Naive thymus-derived CD8-positive, alpha-beta T cell (primary cell): ENCODE results near the gene ATL2. TPM values are rescaled to one million over a fixed set of nuclear protein-coding genes. Genes with fewer than 3 reads are reported as not detected.
A peak's percentile ranks its signal among the peaks of the same experiment; 100 is the strongest.

Experiments
- ATAC-seq, 2 donors: fragments of 150-1000 bp; cut with Tn5 transposase in 1 of 2; sonication (Bioruptor Pico), chemical (Tn5 transposase) in 1 of 2; 1 replicate in 1 of 2; 2 replicates in 1 of 2; pipeline ENCODE4 v1.10.0; 2021; ENCODE audit warnings: mild to moderate bottlenecking in 2 of 2, moderate library complexity in 2 of 2
- POLR2A ChIA-PET: fragments of 350-600 bp; sonication (Branson Sonifier 250); formaldehyde crosslinking; loops from one replicate; lab custom pipeline; 2021; ENCODE audit warnings: antibody characterized with exemption; lab: Charles Lee
- DNase-seq, 10 donors: peaks; one replicate each; pipeline versions ENCODE4 v3.0.0 to v3.0.0-alpha.2; 2020 to 2022
- H3K27ac Mint-ChIP-seq, 10 donors: one replicate each; pipeline ENCODE4 v1.8.0; 2020 to 2022; ENCODE audit warnings: mild to moderate bottlenecking in 10 of 10, mixed read lengths in 10 of 10, moderate library complexity in 4 of 10, inconsistent platforms in 1 of 10
- H3K27me3 Mint-ChIP-seq, 5 donors: one replicate each; pipeline ENCODE4 v1.8.0; 2021 to 2022; ENCODE audit warnings: mixed read lengths in 5 of 5
- H3K36me3 Mint-ChIP-seq, 3 donors: one replicate each; pipeline ENCODE4 v1.8.0; 2020 to 2022; ENCODE audit warnings: mixed read lengths in 3 of 3, mild to moderate bottlenecking in 2 of 3, inconsistent platforms in 1 of 3
- H3K4me1 Mint-ChIP-seq, 4 donors: one replicate each; pipeline ENCODE4 v1.8.0; 2021 to 2022; ENCODE audit warnings: mixed read lengths in 4 of 4
- H3K4me3 Mint-ChIP-seq, 10 donors: one replicate each; pipeline ENCODE4 v1.8.0; 2020 to 2022; ENCODE audit warnings: mild to moderate bottlenecking in 10 of 10, mixed read lengths in 10 of 10, moderate library complexity in 6 of 10, inconsistent platforms in 1 of 10
- H3K9me3 Mint-ChIP-seq, 9 donors: one replicate each; pipeline ENCODE4 v1.8.0; 2020 to 2022; ENCODE audit warnings: mixed read lengths in 9 of 9, mild to moderate bottlenecking in 3 of 9, inconsistent platforms in 1 of 9, moderate library complexity in 1 of 9
- polyA plus RNA-seq, 3 donors: library from polyadenylated mRNA; unstranded; fragments of 300-500 nt; fragmentation: Illumina TruSeq; gene quantifications; one replicate each; pipeline ENCODE4 v1.2.3, GENCODE V29; 2021
- total RNA-seq, 8 experiments: library from RNA in 2 of 8; stranded (reverse) in 2 of 8; gene quantifications; one replicate each; pipeline ENCODE4 v1.2.3 and lab custom pipeline; 2021 to 2026

Gene ATL2
- total and polyA plus RNA-seq, 5 experiments from 2014 or later = 10.6 to 71.8 (median 24.2) TPM

DNA sequence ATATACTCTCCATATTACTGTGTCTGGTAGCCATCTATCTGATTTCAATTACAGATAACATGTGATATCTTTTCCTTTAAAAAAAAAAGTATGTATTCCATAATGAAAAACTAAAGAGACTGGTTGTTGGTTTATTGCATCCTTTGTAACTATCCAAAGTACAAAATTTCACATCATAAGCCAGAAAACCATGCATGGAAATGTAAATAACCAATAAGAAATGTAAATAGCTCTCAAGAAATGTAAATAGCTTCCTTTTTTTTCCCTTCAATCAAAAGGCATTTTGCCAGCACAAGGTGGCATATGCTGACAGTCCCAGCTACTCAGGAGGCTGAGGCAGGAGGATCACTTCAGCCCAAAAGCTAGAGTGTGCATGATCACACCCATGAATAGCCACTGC lies 59.3 kb downstream of the ATL2 start:
- H3K9me3 Mint-ChIP-seq = no peaks in the 10 kb centered on the region
- H3K36me3 Mint-ChIP-seq = peaks cover 0 to 80% (median 14%) of the 10 kb centered on the region in 3 donors
- POLR2A ChIA-PET = interaction anchor here (0.7 kb wide), 1 partner anchor 148 kb away, joined by 3 read pairs; no protein-coding TSS in a partner anchor
- H3K27ac Mint-ChIP-seq = no peak overlapping the region
- no peaks in the 10 kb centered on the region for H3K27me3 Mint-ChIP-seq
- no peak for ATAC-seq
- H3K4me3 Mint-ChIP-seq = no peak overlapping the region
- DNase-seq = no peak
- peaks cover 0 to 8% (median 6%) of the 10 kb centered on the region in 4 donors for H3K4me1 Mint-ChIP-seq

- ATAC-seq = peak; percentile 41 to 44
- Mint-ChIP-seq H3K4me3 (no peak overlapping the region), H3K4me1 (peaks cover 0 to 3% (median 0%) of the 10 kb centered on the region in 4 donors), H3K27me3 (no peaks in the 10 kb centered on the region), H3K27ac (no peak overlapping the region), H3K9me3 (no peaks in the 10 kb centered on the region), H3K36me3 (peaks cover 0 to 82% (median 19%) of the 10 kb centered on the region in 3 donors)
- peak in 7 of 10 donors; percentile 20 to 57 (median 50) for DNase-seq
- POLR2A ChIA-PET = interaction anchor here (2.1 kb wide), 1 partner anchor 60 kb away, joined by 11 read pairs; the partner anchor contains the start of gene ATL2
Measured at GRCh38 chr2:38315707-38316333, 61.3 kb downstream of the ATL2 start.

DNA sequence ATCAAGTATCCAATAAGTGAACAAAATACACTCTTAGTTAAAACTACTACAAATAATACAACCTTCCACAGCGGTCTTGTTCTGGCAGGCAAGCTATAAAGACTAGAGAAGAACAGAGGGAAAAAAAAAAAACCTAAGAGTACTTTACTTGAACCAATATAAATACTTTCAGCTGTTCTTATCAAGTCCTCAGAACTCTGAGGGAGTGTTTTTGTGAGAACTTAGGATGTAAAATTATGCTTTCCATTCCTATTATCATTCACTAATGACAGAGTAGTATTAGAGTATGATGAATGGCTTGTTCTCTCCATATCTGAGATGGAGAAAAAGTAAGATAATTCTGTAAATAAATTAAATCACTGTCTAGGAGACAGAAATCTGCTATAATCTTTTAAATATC lies 68.3 kb downstream of the ATL2 start:
- Mint-ChIP-seq H3K27me3 (no peaks in the 10 kb centered on the region), H3K4me1 (peaks cover 18 to 29% (median 25%) of the 10 kb centered on the region in 4 donors), H3K27ac (no peak overlapping the region), H3K36me3 (peaks cover 13 to 92% (median 41%) of the 10 kb centered on the region in 3 donors), H3K9me3 (no peaks in the 10 kb centered on the region), H3K4me3 (no peak overlapping the region)
- POLR2A ChIA-PET = no interaction called here
- no peak for ATAC-seq
- DNase-seq = no peak

GRCh38 chr2:38301969-38302702 lies 74.9 kb downstream of the ATL2 start:
- POLR2A ChIA-PET = no interaction called here
- Mint-ChIP-seq H3K4me1 (peaks cover 34 to 53% (median 44%) of the 10 kb centered on the region in 4 donors), H3K27me3 (no peaks in the 10 kb centered on the region), H3K4me3 (no peak overlapping the region), H3K9me3 (no peaks in the 10 kb centered on the region), H3K27ac (peak overlapping the region in 7 of 10 donors; percentile 6 to 64 (median 61)), H3K36me3 (peaks cover 10 to 84% (median 21%) of the 10 kb centered on the region in 3 donors)
- ATAC-seq (no peak), DNase-seq (no peak)

DNA sequence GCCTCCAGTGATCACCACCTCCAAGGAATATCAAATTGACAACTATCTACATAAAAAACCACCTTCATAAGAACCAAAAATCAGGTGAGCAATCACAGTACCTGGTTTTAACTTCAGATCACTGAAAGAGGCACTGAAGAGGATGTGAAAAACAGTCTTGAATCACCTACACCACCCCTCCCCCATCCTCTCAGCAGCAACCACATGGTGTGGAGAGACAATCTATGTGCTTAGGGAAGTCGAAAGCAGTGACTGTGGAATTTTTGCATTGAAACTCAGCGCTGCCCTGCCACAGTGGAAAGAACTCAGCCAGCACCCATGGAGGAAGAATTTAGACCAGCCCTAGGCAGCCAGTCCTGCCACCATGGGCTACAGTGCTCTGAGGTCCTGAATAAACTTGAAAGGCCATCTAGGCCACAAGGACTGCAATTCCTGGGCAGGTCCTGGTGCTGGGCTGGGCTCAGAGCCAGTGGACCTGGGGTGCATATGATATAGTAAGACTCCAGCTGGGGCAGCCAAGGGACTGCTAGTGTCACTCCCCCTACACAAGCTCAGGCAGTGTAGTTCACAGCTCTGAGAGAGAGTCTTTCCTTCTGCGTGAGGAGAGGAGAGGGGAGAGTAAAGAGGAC lies 75.6 kb downstream of the ATL2 start:
- ATAC-seq (no peak), DNase-seq (no peak)
- POLR2A ChIA-PET = no interaction called here
- no peaks in the 10 kb centered on the region for H3K27me3 Mint-ChIP-seq
- H3K27ac Mint-ChIP-seq = peak overlapping the region in 7 of 10 donors; percentile 9 to 82 (median 58)
- H3K9me3 Mint-ChIP-seq = no peaks in the 10 kb centered on the region
- H3K4me3 Mint-ChIP-seq = no peak overlapping the region
- peaks cover 10 to 84% (median 18%) of the 10 kb centered on the region in 3 donors for H3K36me3 Mint-ChIP-seq
- peaks cover 33 to 51% (median 41%) of the 10 kb centered on the region in 4 donors for H3K4me1 Mint-ChIP-seq

- H3K27ac Mint-ChIP-seq = peak overlapping the region in 4 of 10 donors; percentile 16 to 68 (median 22)
- DNase-seq = no peak
- peaks cover 11 to 25% (median 17%) of the 10 kb centered on the region in 4 donors for H3K4me1 Mint-ChIP-seq
- H3K36me3 Mint-ChIP-seq = peaks cover 6 to 73% (median 12%) of the 10 kb centered on the region in 3 donors
- no peaks in the 10 kb centered on the region for H3K27me3 Mint-ChIP-seq
- H3K9me3 Mint-ChIP-seq = no peaks in the 10 kb centered on the region
- no peak for ATAC-seq
- POLR2A ChIA-PET = no interaction called here
- H3K4me3 Mint-ChIP-seq = no peak overlapping the region
Measured at GRCh38 chr2:38298539-38298938, 78.5 kb downstream of the ATL2 start.

GRCh38 chr2:38296197-38296780 lies 80.8 kb downstream of the ATL2 start:
- Mint-ChIP-seq H3K4me3 (no peak overlapping the region), H3K27me3 (no peaks in the 10 kb centered on the region), H3K9me3 (no peaks in the 10 kb centered on the region), H3K36me3 (peaks cover 6 to 57% (median 10%) of the 10 kb centered on the region in 3 donors), H3K4me1 (peaks cover 2 to 4% (median 3%) of the 10 kb centered on the region in 4 donors), H3K27ac (peak overlapping the region in 1 of 10 donors; percentile 3)
- DNase-seq (no peak), ATAC-seq (no peak)
- POLR2A ChIA-PET = no interaction called here

GRCh38 chr2:38294597-38294996 lies 82.5 kb downstream of the ATL2 start:
- Mint-ChIP-seq H3K27me3 (peaks cover 0 to 3% (median 0%) of the 10 kb centered on the region in 5 donors), H3K4me1 (peaks cover 0 to 2% (median 0%) of the 10 kb centered on the region in 4 donors), H3K9me3 (no peaks in the 10 kb centered on the region), H3K36me3 (peaks cover 6 to 43% (median 10%) of the 10 kb centered on the region in 3 donors), H3K27ac (peak overlapping the region in 1 of 10 donors; percentile 5), H3K4me3 (no peak overlapping the region)
- no peak for DNase-seq
- no peak for ATAC-seq
- POLR2A ChIA-PET = no interaction called here

GRCh38 chr2:38293152-38293865 lies 83.8 kb downstream of the ATL2 start:
- Mint-ChIP-seq H3K9me3 (no peaks in the 10 kb centered on the region), H3K4me1 (peaks cover 0 to 2% (median 0%) of the 10 kb centered on the region in 4 donors), H3K4me3 (no peak overlapping the region), H3K27ac (no peak overlapping the region), H3K27me3 (peaks cover 0 to 5% (median 3%) of the 10 kb centered on the region in 5 donors), H3K36me3 (peaks cover 4 to 32% (median 10%) of the 10 kb centered on the region in 3 donors)
- DNase-seq (no peak), ATAC-seq (no peak)
- POLR2A ChIA-PET = no interaction called here

- Mint-ChIP-seq H3K27ac (no peak overlapping the region), H3K4me1 (peaks cover 0 to 3% (median 2%) of the 10 kb centered on the region in 4 donors), H3K4me3 (no peak overlapping the region), H3K36me3 (peaks cover 0 to 3% (median 2%) of the 10 kb centered on the region in 3 donors), H3K9me3 (no peaks in the 10 kb centered on the region), H3K27me3 (peaks cover 9 to 28% (median 10%) of the 10 kb centered on the region in 5 donors)
- no peak for DNase-seq
- ATAC-seq = no peak
- POLR2A ChIA-PET = no interaction called here
Measured at GRCh38 chr2:38290332-38290731, 86.7 kb downstream of the ATL2 start.

DNA sequence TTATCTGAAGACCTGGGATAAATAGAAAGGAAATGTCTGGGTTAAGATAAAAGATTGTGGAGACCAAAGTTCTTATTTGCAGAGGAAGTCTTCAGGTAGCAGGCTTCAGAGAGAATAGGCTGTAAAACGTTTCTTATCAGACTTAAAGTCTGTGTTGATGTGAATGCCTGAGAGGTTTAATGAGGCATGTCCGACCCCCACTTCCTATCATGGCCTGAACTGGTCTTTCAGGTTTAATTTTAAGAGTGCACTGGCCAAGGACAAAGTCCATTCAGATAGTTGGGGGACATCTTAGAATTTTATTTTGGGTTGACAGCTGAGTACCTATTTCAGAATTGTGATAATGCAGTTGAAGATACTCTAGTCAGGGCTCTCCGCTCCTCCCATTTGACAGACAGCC lies 92.1 kb downstream of the ATL2 start:
- no peak for DNase-seq
- no peak for ATAC-seq

More for the DNA sequence above, 92.1 kb downstream of the ATL2 start:
- peaks cover 8 to 28% (median 17%) of the 10 kb centered on the region in 5 donors for H3K27me3 Mint-ChIP-seq
- no peaks in the 10 kb centered on the region for H3K36me3 Mint-ChIP-seq
- POLR2A ChIA-PET = no interaction called here
- peaks cover 7 to 18% (median 10%) of the 10 kb centered on the region in 4 donors for H3K4me1 Mint-ChIP-seq
- no peak overlapping the region for H3K4me3 Mint-ChIP-seq
- no peak overlapping the region for H3K27ac Mint-ChIP-seq
- no peaks in the 10 kb centered on the region for H3K9me3 Mint-ChIP-seq
